ENCODE results near the gene NOL4L.

The NOL4L gene

GRCh38 chr20:32608664-32609015, 23.5 kb upstream of the NOL4L start:
- TF ChIP-seq CTCF (IDR thresholded peaks at IDR 0.05; ENCODE audit: insufficient read depth, low read depth, low read length, missing control alignments), result no peak
- DNase-seq (ENCODE audit: low read depth), result no peak
- H3K4me3 ChIP-seq (ENCODE audit: low read depth, low read length), result no peak overlapping the region

GRCh38 chr20:32607727-32608663, 22.9 kb upstream of the NOL4L start:
- DNase-seq (ENCODE audit: low read depth), result no peak
- TF ChIP-seq CTCF (IDR thresholded peaks at IDR 0.05; ENCODE audit: insufficient read depth, low read depth, low read length, missing control alignments), result no peak

GRCh38 chr20:32607324-32607723, 22.2 kb upstream of the NOL4L start:
- TF ChIP-seq CTCF (IDR thresholded peaks at IDR 0.05; ENCODE audit: insufficient read depth, low read depth, low read length, missing control alignments), result no peak
- no peak overlapping the region for H3K4me3 ChIP-seq (ENCODE audit: low read depth, low read length)
- no peak for DNase-seq (ENCODE audit: low read depth)

More at GRCh38 chr20:32607727-32608663, 22.9 kb upstream of the NOL4L start:
- H3K4me3 ChIP-seq (ENCODE audit: low read depth, low read length), result no peak overlapping the region

GRCh38 chr20:32606790-32607189, 21.7 kb upstream of the NOL4L start:
- TF ChIP-seq CTCF (IDR thresholded peaks at IDR 0.05; ENCODE audit: insufficient read depth, low read depth, low read length, missing control alignments), result no peak
- DNase-seq (ENCODE audit: low read depth), result no peak
- no peak overlapping the region for H3K4me3 ChIP-seq (ENCODE audit: low read depth, low read length)

- TF ChIP-seq CTCF (IDR thresholded peaks at IDR 0.05; ENCODE audit: insufficient read depth, low read depth, low read length, missing control alignments), result no peak
- no peak overlapping the region for H3K4me3 ChIP-seq (ENCODE audit: low read depth, low read length)
- DNase-seq (ENCODE audit: low read depth), result no peak
Observed at GRCh38 chr20:32606107-32606506, 21.0 kb upstream of the NOL4L start.

GRCh38 chr20:32605167-32605656, 20.1 kb upstream of the NOL4L start:
- no peak overlapping the region for H3K4me3 ChIP-seq (ENCODE audit: low read depth, low read length)
- no peak for DNase-seq (ENCODE audit: low read depth)
- no peak for TF ChIP-seq CTCF (IDR thresholded peaks at IDR 0.05; ENCODE audit: insufficient read depth, low read depth, low read length, missing control alignments)
